Ishikawa (cell line): ENCODE results near the gene GABRR1.

Source experiments
- EGR1 ChIP-seq: IDR thresholded peaks from 2 replicates; pipeline ENCODE4 v1.6.1; 2012
- REST ChIP-seq: IDR thresholded peaks from 2 replicates; pipeline ENCODE4 v1.6.1; 2012; ENCODE audit warnings: low read depth, mild to moderate bottlenecking
- TAF1 ChIP-seq: IDR thresholded peaks from 2 replicates; pipeline ENCODE4 v1.6.1; 2012; ENCODE audit warnings: low read depth, mild to moderate bottlenecking
- ZBTB7A ChIP-seq: IDR thresholded peaks from 2 replicates; pipeline ENCODE4 v1.6.1; 2012; ENCODE audit warnings: low read depth

- no peak for TF ChIP-seq ZBTB7A
- TF ChIP-seq TAF1 = no peak
- no peak for TF ChIP-seq REST
- TF ChIP-seq EGR1 = no peak
Measured at GRCh38 chr6:89194559-89194958, 22.6 kb downstream of the GABRR1 start.
